COR-L47 (cell line): ENCODE data around the gene SIRPG.
"Not testable (repeated sequence)": the region's sequence is repeated elsewhere in the genome, so short reads cannot be mapped to it uniquely, and the experiment has no call there.

ENCODE experiments used
- DNase-seq: peaks from one replicate; lab custom pipeline; 2025; lab: John Stamatoyannopoulos, UW

The SIRPG gene

GRCh38 chr20:1671891-1672669 is 14.5 kb upstream of the SIRPG start:
- no peak for DNase-seq

- no peak for DNase-seq
Observed at GRCh38 chr20:1669304-1669703, 11.7 kb upstream of the SIRPG start.

GRCh38 chr20:1667502-1668085 is 10.0 kb upstream of the SIRPG start:
- DNase-seq = no peak

GRCh38 chr20:1666802-1667201 is 9.2 kb upstream of the SIRPG start:
- no peak for DNase-seq

GRCh38 chr20:1665345-1665744 is 7.8 kb upstream of the SIRPG start:
- DNase-seq = no peak

GRCh38 chr20:1664911-1665310 is 7.3 kb upstream of the SIRPG start:
- DNase-seq = no peak

GRCh38 chr20:1663917-1664316 is 6.3 kb upstream of the SIRPG start:
- no peak for DNase-seq

GRCh38 chr20:1661542-1662299 is 4.1 kb upstream of the SIRPG start:
- no peak for DNase-seq

GRCh38 chr20:1660246-1660645 is 2.7 kb upstream of the SIRPG start:
- DNase-seq = no peak

GRCh38 chr20:1656844-1657243 is 735 bp downstream of the SIRPG start:
- no peak for DNase-seq

GRCh38 chr20:1654996-1655395 is 2.6 kb downstream of the SIRPG start:
- DNase-seq = no peak

GRCh38 chr20:1652960-1653359 is 4.6 kb downstream of the SIRPG start:
- no peak for DNase-seq

- no peak for DNase-seq
Observed at GRCh38 chr20:1652104-1652503, 5.5 kb downstream of the SIRPG start.

- DNase-seq = no peak
Observed at GRCh38 chr20:1651268-1652058, 6.1 kb downstream of the SIRPG start.

GRCh38 chr20:1648101-1648500 is 9.5 kb downstream of the SIRPG start:
- no peak for DNase-seq

GRCh38 chr20:1646975-1647431 is 10.6 kb downstream of the SIRPG start:
- DNase-seq = no peak

- DNase-seq = no peak
Observed at GRCh38 chr20:1644101-1644962, 13.2 kb downstream of the SIRPG start.

- DNase-seq = not testable (repeated sequence)
Observed at GRCh38 chr20:1638643-1639042, 18.9 kb downstream of the SIRPG start.

GRCh38 chr20:1637755-1638154 is 19.8 kb downstream of the SIRPG start:
- no peak for DNase-seq

GRCh38 chr20:1637226-1637625 is 20.4 kb downstream of the SIRPG start:
- no peak for DNase-seq

- DNase-seq = no peak
Observed at GRCh38 chr20:1636621-1637020, 21.0 kb downstream of the SIRPG start.
